ENCODE data around the gene CPLX4.

- TF ChIP-seq POLR2A (IDR thresholded peaks at IDR 0.05): no peak
- TF ChIP-seq CTCF (IDR thresholded peaks at IDR 0.05): no peak
These were observed 19.6 kb downstream of the CPLX4 start for GRCh38 chr18:59298871-59299270.

Measured in ovary (tissue), 3 donors.